D341Med (cell line): ENCODE data around the gene WEE1.

Experiments used
- DNase-seq: peaks from one replicate; pipeline ENCODE4 v3.0.0; 2012; ENCODE audit warnings: low spot score

WEE1 gene

GRCh38 chr11:9566561-9567063 is 6.9 kb upstream of the WEE1 start:
- no peak for DNase-seq

GRCh38 chr11:9567401-9567800 is 6.1 kb upstream of the WEE1 start:
- no peak for DNase-seq

GRCh38 chr11:9568161-9568853 is 5.2 kb upstream of the WEE1 start:
- DNase-seq = no peak

GRCh38 chr11:9568854-9569587 is 4.4 kb upstream of the WEE1 start:
- no peak for DNase-seq

- DNase-seq = no peak
These were observed 3.8 kb upstream of the WEE1 start for GRCh38 chr11:9569588-9570164.

- DNase-seq = no peak
These were observed 3.0 kb upstream of the WEE1 start for GRCh38 chr11:9570313-9571025.

- DNase-seq = no peak
These were observed 2.3 kb upstream of the WEE1 start for GRCh38 chr11:9571071-9571762.

- DNase-seq = no peak
These were observed 1.7 kb upstream of the WEE1 start for GRCh38 chr11:9571763-9572115.

GRCh38 chr11:9573775-9574621 is 528 bp downstream of the WEE1 start:
- peak; percentile 63 for DNase-seq

GRCh38 chr11:9574622-9575259 is 1.3 kb downstream of the WEE1 start:
- peak; percentile 48 for DNase-seq

- peak; percentile 58 for DNase-seq
These were observed 2.1 kb downstream of the WEE1 start for GRCh38 chr11:9575260-9576240.

GRCh38 chr11:9576701-9577381 is 3.4 kb downstream of the WEE1 start:
- no peak for DNase-seq

- no peak for DNase-seq
These were observed 4.1 kb downstream of the WEE1 start for GRCh38 chr11:9577556-9577955.

GRCh38 chr11:9580894-9581293 is 7.4 kb downstream of the WEE1 start:
- no peak for DNase-seq

- DNase-seq = no peak
These were observed 8.2 kb downstream of the WEE1 start for GRCh38 chr11:9581556-9582161.

- DNase-seq = no peak
These were observed 17.2 kb downstream of the WEE1 start for GRCh38 chr11:9590717-9591116.

- DNase-seq = no peak
These were observed 21.0 kb downstream of the WEE1 start for GRCh38 chr11:9594267-9595046.
